Caco-2 (cell line): ENCODE data around the gene SLC9A8. TPM values are rescaled to one million over a fixed set of nuclear protein-coding genes. Genes with fewer than 3 reads are reported as not detected.

Experiments used
- BruUV-seq: library from RNA; stranded (reverse); fragments of 400-500 nt; replicated peaks from 2 replicates; lab custom pipeline; 2021; lab: Mats Ljungman, UMichigan
- CTCF ChIA-PET: fragments of 300-600 bp; sonication (Branson Sonifier 250); formaldehyde crosslinking; loops from one replicate; lab custom pipeline; 2022; ENCODE audit warnings: antibody characterized with exemption; lab: Charles Lee
- POLR2A ChIA-PET: fragments of 300-600 bp; sonication (Branson Sonifier 250); formaldehyde crosslinking; loops from one replicate; lab custom pipeline; 2022; ENCODE audit warnings: antibody characterized with exemption; lab: Charles Lee
- DNase-seq, 2 experiments: peaks; one replicate each; pipeline versions ENCODE4 v3.0.0 to v3.0.0-alpha.2; 2020 to 2022
- H3K27me3 ChIP-seq: replicated peaks from 2 replicates; pipeline ENCODE4 v1.6.0; 2011; ENCODE audit warnings: low read length; ENCODE audit not compliant: control insufficient read depth, insufficient read depth
- H3K36me3 ChIP-seq: 2 replicates; pipeline ENCODE4 v1.5.1; 2011; ENCODE audit warnings: low read length; ENCODE audit not compliant: control insufficient read depth, insufficient read depth
- H3K4me1 ChIP-seq: fragments of 250-450 bp; sonication (Bioruptor Pico); 2 replicates; pipeline ENCODE4 v1.5.1; 2020; ENCODE audit warnings: mild to moderate bottlenecking
- H3K4me3 ChIP-seq: 2 replicates; pipeline ENCODE4 v1.5.1; 2011; ENCODE audit warnings: low read depth, mild to moderate bottlenecking, control low read depth, low read length
- H3K9me3 ChIP-seq: fragments of 250-450 bp; sonication (Bioruptor Pico); 2 replicates; pipeline ENCODE4 v1.5.1; 2020; ENCODE audit warnings: mild to moderate bottlenecking, moderate library complexity
- H3K27ac Mint-ChIP-seq: one replicate; pipeline ENCODE4 v1.8.0; 2022; ENCODE audit warnings: mixed read lengths; ENCODE audit not compliant: unreplicated experiment
- H3K27me3 Mint-ChIP-seq: one replicate; pipeline ENCODE4 v1.8.0; 2022; ENCODE audit warnings: mixed read lengths; ENCODE audit not compliant: insufficient read depth, unreplicated experiment
- H3K36me3 Mint-ChIP-seq: one replicate; pipeline ENCODE4 v1.8.0; 2022; ENCODE audit warnings: mild to moderate bottlenecking, mixed read lengths; ENCODE audit not compliant: insufficient read depth, unreplicated experiment
- H3K4me1 Mint-ChIP-seq: one replicate; pipeline ENCODE4 v1.8.0; 2022; ENCODE audit warnings: low read depth, mixed read lengths; ENCODE audit not compliant: unreplicated experiment
- H3K4me3 Mint-ChIP-seq: one replicate; pipeline ENCODE4 v1.8.0; 2022; ENCODE audit warnings: mild to moderate bottlenecking, moderate library complexity, mixed read lengths; ENCODE audit not compliant: unreplicated experiment
- H3K9me3 Mint-ChIP-seq: one replicate; pipeline ENCODE4 v1.8.0; 2022; ENCODE audit warnings: mixed read lengths; ENCODE audit not compliant: unreplicated experiment
- intact Hi-C: fragments of 100-400 bp; cut with micrococcal nuclease; formaldehyde crosslinking; loops from one replicate; pipeline ENCODE4 v1.10.0; 2022; ENCODE audit not compliant: unreplicated experiment
- total RNA-seq: library from RNA; stranded (reverse); gene quantifications from 2 replicates; pipeline ENCODE4 v1.2.3, GENCODE V29; 2022
- TF ChIP-seq, protein P1 (sequence below), 2 experiments: fragments of 200-600 bp in 1 of 2; IDR thresholded peaks; 1 replicate in 1 of 2; 2 replicates in 1 of 2; pipeline versions ENCODE4 v1.5.1 to v1.8.0; 2011 to 2022; ENCODE audit warnings: antibody characterized with exemption in 1 of 2, control low read depth in 1 of 2, inconsistent platforms in 1 of 2, low read depth in 1 of 2, low read length in 1 of 2, mild to moderate bottlenecking in 1 of 2, moderate library complexity in 1 of 2; ENCODE audit not compliant: insufficient read depth in 1 of 2, severe bottlenecking in 1 of 2, unreplicated experiment in 1 of 2

The SLC9A8 gene
- total RNA-seq, 1 experiment from 2014 or later, result 21.4 TPM

DNA sequence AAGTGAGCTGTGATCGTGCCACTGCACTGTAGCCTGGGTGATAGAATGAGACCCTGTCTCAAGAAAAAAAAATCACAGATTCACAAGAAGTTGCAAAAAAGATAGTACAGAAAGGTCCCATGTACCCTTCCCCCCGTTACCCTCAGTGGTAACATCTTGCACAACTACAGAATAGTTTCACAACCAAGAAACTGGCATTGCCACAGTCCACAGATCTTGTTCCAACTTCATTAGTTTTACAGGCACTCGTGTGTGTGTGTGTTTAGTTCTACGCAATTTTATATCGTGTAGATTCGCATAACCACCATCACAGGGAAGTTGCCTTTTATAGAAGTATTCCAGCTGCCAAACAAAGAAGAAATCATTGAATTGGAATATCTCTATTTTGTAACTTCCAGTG is 83.6 kb downstream of the SLC9A8 start:
- Histone ChIP-seq H3K4me1 (no peaks in the 10 kb centered on the region), H3K36me3 (no peaks in the 10 kb centered on the region; the same call in 1 of the 2 replicates), H3K27me3 (no peaks in the 10 kb centered on the region), H3K9me3 (no peaks in the 10 kb centered on the region), H3K4me3 (no peak overlapping the region)
- H3K27ac Mint-ChIP-seq, result no peak overlapping the region
- TF ChIP-seq, protein P1, sequence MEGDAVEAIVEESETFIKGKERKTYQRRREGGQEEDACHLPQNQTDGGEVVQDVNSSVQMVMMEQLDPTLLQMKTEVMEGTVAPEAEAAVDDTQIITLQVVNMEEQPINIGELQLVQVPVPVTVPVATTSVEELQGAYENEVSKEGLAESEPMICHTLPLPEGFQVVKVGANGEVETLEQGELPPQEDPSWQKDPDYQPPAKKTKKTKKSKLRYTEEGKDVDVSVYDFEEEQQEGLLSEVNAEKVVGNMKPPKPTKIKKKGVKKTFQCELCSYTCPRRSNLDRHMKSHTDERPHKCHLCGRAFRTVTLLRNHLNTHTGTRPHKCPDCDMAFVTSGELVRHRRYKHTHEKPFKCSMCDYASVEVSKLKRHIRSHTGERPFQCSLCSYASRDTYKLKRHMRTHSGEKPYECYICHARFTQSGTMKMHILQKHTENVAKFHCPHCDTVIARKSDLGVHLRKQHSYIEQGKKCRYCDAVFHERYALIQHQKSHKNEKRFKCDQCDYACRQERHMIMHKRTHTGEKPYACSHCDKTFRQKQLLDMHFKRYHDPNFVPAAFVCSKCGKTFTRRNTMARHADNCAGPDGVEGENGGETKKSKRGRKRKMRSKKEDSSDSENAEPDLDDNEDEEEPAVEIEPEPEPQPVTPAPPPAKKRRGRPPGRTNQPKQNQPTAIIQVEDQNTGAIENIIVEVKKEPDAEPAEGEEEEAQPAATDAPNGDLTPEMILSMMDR (IDR thresholded peaks at IDR 0.05; ENCODE audit: insufficient read depth in 1 of 2, low read depth in 1 of 2, low read length in 1 of 2, severe bottlenecking in 1 of 2, unreplicated experiment in 1 of 2), result no peak
- ChIA-PET CTCF (interaction anchor here (1.2 kb wide), 1 partner anchor 293 kb away, joined by 3 read pairs; no protein-coding TSS in a partner anchor), POLR2A (no interaction called here)
- BruUV-seq, result no TSS peak
- H3K36me3 Mint-ChIP-seq, result peaks cover 5% of the 10 kb centered on the region
- intact Hi-C loops, result no loop called here
- no peak overlapping the region for H3K4me3 Mint-ChIP-seq
- H3K27me3 Mint-ChIP-seq, result no peaks in the 10 kb centered on the region
- no peak for DNase-seq
- no peaks in the 10 kb centered on the region for H3K9me3 Mint-ChIP-seq
- H3K4me1 Mint-ChIP-seq, result peaks cover 5% of the 10 kb centered on the region

DNA sequence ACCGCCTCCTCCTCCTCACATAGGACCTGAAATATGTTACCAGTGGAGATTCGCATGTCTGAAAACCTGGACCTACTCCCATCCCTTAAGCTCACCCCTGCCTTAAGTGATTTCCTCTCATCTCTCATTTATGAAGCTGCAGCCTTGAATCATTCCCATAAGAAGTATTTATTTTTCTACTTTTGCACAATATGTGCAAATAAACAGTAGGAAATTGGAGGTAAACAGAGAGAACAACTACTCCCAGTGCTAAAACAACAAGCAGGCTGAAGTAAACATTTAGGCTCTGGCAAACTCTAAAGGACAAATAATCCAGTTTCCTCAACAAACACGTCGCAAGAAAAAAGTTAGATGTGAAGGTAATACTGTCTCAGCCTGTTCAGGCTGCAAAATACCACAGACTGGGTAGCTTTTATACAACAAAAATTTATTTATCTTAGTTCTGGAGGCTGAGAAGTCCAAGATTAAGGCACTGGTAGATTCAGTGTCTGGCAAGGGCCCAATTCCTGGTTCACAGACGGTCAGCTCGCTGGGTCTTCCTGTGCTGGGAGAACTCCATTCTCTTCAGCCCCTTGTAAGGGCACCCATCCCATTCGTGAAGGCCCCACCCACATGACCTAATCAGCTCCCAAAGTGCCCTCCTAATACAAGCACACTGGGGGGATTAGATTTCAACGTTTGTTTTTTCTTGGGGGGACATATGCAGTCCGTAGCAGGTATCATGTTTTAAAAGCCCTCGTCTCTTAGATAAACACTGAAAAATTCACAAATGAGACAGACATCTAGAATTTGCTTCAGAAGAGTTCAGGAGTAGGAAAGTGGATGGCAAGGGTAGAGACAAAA is 87.1 kb downstream of the SLC9A8 start:
- DNase-seq, result no peak
- no peak overlapping the region for H3K4me3 Mint-ChIP-seq
- H3K4me1 Mint-ChIP-seq, result no peaks in the 10 kb centered on the region
- Histone ChIP-seq H3K4me3 (no peak overlapping the region), H3K36me3 (no peaks in the 10 kb centered on the region), H3K4me1 (no peaks in the 10 kb centered on the region), H3K27me3 (no peaks in the 10 kb centered on the region), H3K9me3 (no peaks in the 10 kb centered on the region)
- H3K36me3 Mint-ChIP-seq, result peaks cover 20% of the 10 kb centered on the region
- TF ChIP-seq, protein P1 (IDR thresholded peaks at IDR 0.05; ENCODE audit: insufficient read depth in 1 of 2, low read depth in 1 of 2, low read length in 1 of 2, severe bottlenecking in 1 of 2, unreplicated experiment in 1 of 2), result no peak
- no peak overlapping the region for H3K27ac Mint-ChIP-seq
- BruUV-seq, result no TSS peak
- POLR2A ChIA-PET, result interaction anchor here (1.2 kb wide), 1 partner anchor 17 kb away, joined by 7 read pairs; no protein-coding TSS in a partner anchor
- no peaks in the 10 kb centered on the region for H3K9me3 Mint-ChIP-seq
- CTCF ChIA-PET, result interaction anchor here (0.9 to 1.9 kb wide), 5 partner anchors 11 to 358 kb away, joined by 3 to 5 read pairs (median 3); no protein-coding TSS in a partner anchor
- H3K27me3 Mint-ChIP-seq, result no peaks in the 10 kb centered on the region
- intact Hi-C loops, result loop anchor here (2.0 kb wide), 1 partner anchor 29 kb away; no protein-coding TSS in a partner anchor

DNA sequence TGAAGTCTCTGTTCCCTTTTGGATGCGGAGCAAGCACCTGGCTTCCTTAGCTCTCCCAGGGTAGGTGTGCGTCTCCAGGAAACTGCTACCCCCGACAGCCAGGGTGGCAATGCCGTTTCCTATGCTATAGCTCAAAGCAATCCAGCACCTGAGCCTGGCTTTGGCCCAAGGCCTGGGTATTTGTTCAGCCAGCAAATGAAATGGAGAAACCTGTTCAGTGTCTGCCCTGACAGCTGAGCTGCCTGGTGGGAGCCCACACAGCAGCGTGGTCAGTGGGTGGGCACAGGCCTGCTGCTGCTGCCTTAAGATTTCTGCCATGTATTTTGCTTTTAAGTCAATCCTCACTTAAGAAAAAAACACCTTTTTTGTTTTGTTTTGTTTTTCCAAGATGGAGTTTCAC is 89.0 kb downstream of the SLC9A8 start:
- POLR2A ChIA-PET, result interaction anchor here (0.6 kb wide), 1 partner anchor 15 kb away, joined by 13 read pairs; no protein-coding TSS in a partner anchor
- BruUV-seq, result no TSS peak
- no peaks in the 10 kb centered on the region for H3K9me3 ChIP-seq
- Mint-ChIP-seq H3K4me1 (no peaks in the 10 kb centered on the region), H3K27ac (no peak overlapping the region), H3K4me3 (no peak overlapping the region), H3K9me3 (no peaks in the 10 kb centered on the region), H3K27me3 (no peaks in the 10 kb centered on the region), H3K36me3 (peaks cover 38% of the 10 kb centered on the region)
- peak in 1 of 2 experiments; percentile 30 for DNase-seq
- H3K36me3 ChIP-seq, result peaks cover 1% of the 10 kb centered on the region; the same call in 1 of the 2 replicates
- TF ChIP-seq, protein P1 (IDR thresholded peaks at IDR 0.05; ENCODE audit: insufficient read depth in 1 of 2, low read depth in 1 of 2, low read length in 1 of 2, severe bottlenecking in 1 of 2, unreplicated experiment in 1 of 2), result no peak
- no peak overlapping the region for H3K4me3 ChIP-seq
- intact Hi-C loops, result loop anchor here (2.0 kb wide), 1 partner anchor 27 kb away; no protein-coding TSS in a partner anchor
- CTCF ChIA-PET, result interaction anchor here (1.3 to 1.8 kb wide), 2 partner anchors 13 to 293 kb away, joined by 4 to 6 read pairs; no protein-coding TSS in a partner anchor
- H3K27me3 ChIP-seq, result no peaks in the 10 kb centered on the region
- no peaks in the 10 kb centered on the region for H3K4me1 ChIP-seq
